ENCODE data around the gene GOLGA6L2.

- TF ChIP-seq PKNOX1 (IDR thresholded peaks at IDR 0.05) (no peak), ELF4 (IDR thresholded peaks at IDR 0.05) (no peak), FOXM1 (IDR thresholded peaks at IDR 0.05; ENCODE audit: borderline replicate concordance) (no peak), SP1 (IDR thresholded peaks at IDR 0.05) (no peak), BHLHE40 (IDR thresholded peaks at IDR 0.05; ENCODE audit: borderline replicate concordance) (no peak), ZNF384 (IDR thresholded peaks at IDR 0.05) (no peak), SUZ12 (IDR thresholded peaks at IDR 0.05) (no peak), FOXK2 (IDR thresholded peaks at IDR 0.05) (no peak), FOXA1 (IDR thresholded peaks at IDR 0.05) (no peak), ARNT (IDR thresholded peaks at IDR 0.05) (no peak), TARDBP (IDR thresholded peaks at IDR 0.05) (no peak), LEF1 (IDR thresholded peaks at IDR 0.05; ENCODE audit: borderline replicate concordance) (no peak), CTBP1 (IDR thresholded peaks at IDR 0.05; ENCODE audit: borderline replicate concordance) (no peak)
Measured at GRCh38 chr15:23472033-23472432, 25.0 kb upstream of the GOLGA6L2 start.
